Loucy (cell line): ENCODE measurements around the gene CYP1A1.

Experiments used
- H2AFZ ChIP-seq: fragments of 200-600 bp; sonication (generic); 2 replicates; pipeline ENCODE4 v1.6.0; 2016; ENCODE audit warnings: antibody characterized with exemption, mild to moderate bottlenecking, low read length, moderate library complexity
- H3F3A ChIP-seq: fragments of 200-600 bp; 2 replicates; pipeline ENCODE4 v1.6.0; 2016; ENCODE audit warnings: antibody characterized with exemption, low read depth, mild to moderate bottlenecking
- H3K27me3 ChIP-seq: fragments of 200-600 bp; sonication (generic); 2 replicates; pipeline ENCODE4 v1.6.1; 2014; ENCODE audit warnings: low read length, mild to moderate bottlenecking; ENCODE audit not compliant: insufficient read depth, poor library complexity, severe bottlenecking
- H3K36me3 ChIP-seq: fragments of 200-600 bp; sonication (generic); 2 replicates; pipeline ENCODE4 v1.6.1; 2016; ENCODE audit warnings: low read length; ENCODE audit not compliant: insufficient read depth
- H3K4me1 ChIP-seq: fragments of 200-600 bp; sonication (generic); 2 replicates; pipeline ENCODE4 v1.5.1; 2014; ENCODE audit warnings: low read length, mild to moderate bottlenecking; ENCODE audit not compliant: insufficient read depth, poor library complexity, severe bottlenecking
- H3K4me2 ChIP-seq: fragments of 200-600 bp; sonication (generic); 2 replicates; pipeline ENCODE4 v1.6.0; 2014; ENCODE audit warnings: antibody characterized with exemption, low read length, low read depth, mild to moderate bottlenecking; ENCODE audit not compliant: poor library complexity, severe bottlenecking
- H3K4me3 ChIP-seq: fragments of 200-600 bp; sonication (generic); 2 replicates; pipeline ENCODE4 v1.5.1; 2014; ENCODE audit warnings: low read length, mild to moderate bottlenecking, mixed read lengths; ENCODE audit not compliant: poor library complexity, severe bottlenecking
- H3K79me2 ChIP-seq: fragments of 200-600 bp; sonication (generic); 2 replicates; pipeline ENCODE4 v1.6.1; 2014; ENCODE audit warnings: low read length; ENCODE audit not compliant: insufficient read depth
- H3K9ac ChIP-seq: fragments of 200-600 bp; sonication (generic); 2 replicates; pipeline ENCODE4 v1.6.0; 2014; ENCODE audit warnings: mild to moderate bottlenecking, low read depth, low read length, moderate library complexity; ENCODE audit not compliant: poor library complexity, severe bottlenecking
- H3K9me2 ChIP-seq: fragments of 200-600 bp; sonication (generic); replicated peaks from 2 replicates; pipeline ENCODE4 v1.6.1; 2016; ENCODE audit warnings: low read depth, low read length, mixed read lengths
- H3K9me3 ChIP-seq: fragments of 200-600 bp; sonication (generic); 2 replicates; pipeline ENCODE4 v1.6.1; 2014; ENCODE audit warnings: mild to moderate bottlenecking, antibody characterized with exemption, low read length, low read depth; ENCODE audit not compliant: insufficient read depth
- H4K20me1 ChIP-seq: fragments of 200-600 bp; sonication (generic); 2 replicates; pipeline ENCODE4 v1.6.0; 2014; ENCODE audit warnings: antibody characterized with exemption, low read length, mild to moderate bottlenecking; ENCODE audit not compliant: insufficient read depth, poor library complexity, severe bottlenecking
- EZH2phosphoT487 ChIP-seq: fragments of 200-600 bp; IDR thresholded peaks from 2 replicates; pipeline ENCODE4 v1.6.1; 2018; ENCODE audit warnings: antibody characterized with exemption, mild to moderate bottlenecking, moderate library complexity, borderline replicate concordance
- TF ChIP-seq, protein P1 (sequence below): fragments of 200-600 bp; sonication (generic); conservative IDR thresholded peaks from 2 replicates; pipeline ENCODE4 v1.5.1; 2014; ENCODE audit warnings: mild to moderate bottlenecking, antibody characterized with exemption, low read length

Gene CYP1A1

GRCh38 chr15:74722591-74722990 is 2.7 kb downstream of the CYP1A1 start:
- Histone ChIP-seq H3K9ac (no peak overlapping the region), H3K4me3 (no peak overlapping the region), H3K79me2 (no peaks in the 10 kb centered on the region), H3K27me3 (no peaks in the 10 kb centered on the region), H3K9me3 (no peaks in the 10 kb centered on the region), H4K20me1 (no peaks in the 10 kb centered on the region), H3K36me3 (no peaks in the 10 kb centered on the region), H3K4me1 (peaks cover 8% of the 10 kb centered on the region), H3F3A (no peaks in the 10 kb centered on the region), H3K9me2 (no peaks in the 10 kb centered on the region), H3K4me2 (no peak overlapping the region), H2AFZ (no peak overlapping the region)
- TF ChIP-seq, protein P1, sequence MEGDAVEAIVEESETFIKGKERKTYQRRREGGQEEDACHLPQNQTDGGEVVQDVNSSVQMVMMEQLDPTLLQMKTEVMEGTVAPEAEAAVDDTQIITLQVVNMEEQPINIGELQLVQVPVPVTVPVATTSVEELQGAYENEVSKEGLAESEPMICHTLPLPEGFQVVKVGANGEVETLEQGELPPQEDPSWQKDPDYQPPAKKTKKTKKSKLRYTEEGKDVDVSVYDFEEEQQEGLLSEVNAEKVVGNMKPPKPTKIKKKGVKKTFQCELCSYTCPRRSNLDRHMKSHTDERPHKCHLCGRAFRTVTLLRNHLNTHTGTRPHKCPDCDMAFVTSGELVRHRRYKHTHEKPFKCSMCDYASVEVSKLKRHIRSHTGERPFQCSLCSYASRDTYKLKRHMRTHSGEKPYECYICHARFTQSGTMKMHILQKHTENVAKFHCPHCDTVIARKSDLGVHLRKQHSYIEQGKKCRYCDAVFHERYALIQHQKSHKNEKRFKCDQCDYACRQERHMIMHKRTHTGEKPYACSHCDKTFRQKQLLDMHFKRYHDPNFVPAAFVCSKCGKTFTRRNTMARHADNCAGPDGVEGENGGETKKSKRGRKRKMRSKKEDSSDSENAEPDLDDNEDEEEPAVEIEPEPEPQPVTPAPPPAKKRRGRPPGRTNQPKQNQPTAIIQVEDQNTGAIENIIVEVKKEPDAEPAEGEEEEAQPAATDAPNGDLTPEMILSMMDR = no peak
- TF ChIP-seq EZH2phosphoT487 = no peak

GRCh38 chr15:74716651-74717050 is 8.7 kb downstream of the CYP1A1 start:
- Histone ChIP-seq H3K4me2 (no peak overlapping the region), H3K36me3 (no peaks in the 10 kb centered on the region), H3K4me1 (no peaks in the 10 kb centered on the region), H3K9ac (no peak overlapping the region), H3K79me2 (no peaks in the 10 kb centered on the region), H3K4me3 (no peak overlapping the region), H3K9me3 (no peaks in the 10 kb centered on the region), H3F3A (no peaks in the 10 kb centered on the region), H3K9me2 (no peaks in the 10 kb centered on the region), H2AFZ (no peak overlapping the region), H3K27me3 (no peaks in the 10 kb centered on the region), H4K20me1 (no peaks in the 10 kb centered on the region)
- TF ChIP-seq, protein P1 = no peak
- TF ChIP-seq EZH2phosphoT487 = no peak

DNA sequence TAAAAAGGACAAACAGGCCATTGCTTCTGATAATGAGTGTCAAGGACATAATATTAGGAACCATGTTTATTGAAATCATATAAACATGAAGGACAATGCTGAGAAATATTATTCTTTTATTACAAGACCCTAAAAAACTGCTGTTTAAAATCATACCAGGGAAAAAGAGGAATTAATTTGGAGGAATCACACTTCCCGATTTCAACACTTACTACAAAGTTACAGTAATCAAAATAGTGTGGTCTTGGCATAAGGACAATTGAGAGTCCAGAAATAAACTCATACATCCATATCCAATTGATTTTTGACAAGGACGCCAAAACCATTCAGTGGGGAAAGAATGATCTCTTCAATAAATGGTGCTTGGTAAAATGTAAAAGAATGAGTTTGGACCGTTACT is 13.0 kb downstream of the CYP1A1 start:
- H3K27me3 ChIP-seq = no peaks in the 10 kb centered on the region
- H4K20me1 ChIP-seq = no peaks in the 10 kb centered on the region
- TF ChIP-seq, protein P1 = no peak
- no peak for TF ChIP-seq EZH2phosphoT487
- no peak overlapping the region for H3K4me3 ChIP-seq
- H3K4me1 ChIP-seq = peaks cover 9% of the 10 kb centered on the region
- H3K9me3 ChIP-seq = no peaks in the 10 kb centered on the region
- no peaks in the 10 kb centered on the region for H3K36me3 ChIP-seq
- H3K79me2 ChIP-seq = no peaks in the 10 kb centered on the region
- H3K4me2 ChIP-seq = no peak overlapping the region
- H3K9me2 ChIP-seq = no peaks in the 10 kb centered on the region
- no peaks in the 10 kb centered on the region for H3F3A ChIP-seq
- H2AFZ ChIP-seq = no peak overlapping the region
- H3K9ac ChIP-seq = no peak overlapping the region
